Measurements from ENCODE around the gene CNTNAP2. TPM values are rescaled to one million over a fixed set of nuclear protein-coding genes. Genes with fewer than 3 reads are reported as not detected.

Gene CNTNAP2
- total and polyA plus RNA-seq, 9 of the 15 experiments (the other 6 are each of a cell fraction or from before 2014, with no cell fraction given) = 0.04 to 0.62 (median 0.09) TPM; not detected in 4

DNA sequence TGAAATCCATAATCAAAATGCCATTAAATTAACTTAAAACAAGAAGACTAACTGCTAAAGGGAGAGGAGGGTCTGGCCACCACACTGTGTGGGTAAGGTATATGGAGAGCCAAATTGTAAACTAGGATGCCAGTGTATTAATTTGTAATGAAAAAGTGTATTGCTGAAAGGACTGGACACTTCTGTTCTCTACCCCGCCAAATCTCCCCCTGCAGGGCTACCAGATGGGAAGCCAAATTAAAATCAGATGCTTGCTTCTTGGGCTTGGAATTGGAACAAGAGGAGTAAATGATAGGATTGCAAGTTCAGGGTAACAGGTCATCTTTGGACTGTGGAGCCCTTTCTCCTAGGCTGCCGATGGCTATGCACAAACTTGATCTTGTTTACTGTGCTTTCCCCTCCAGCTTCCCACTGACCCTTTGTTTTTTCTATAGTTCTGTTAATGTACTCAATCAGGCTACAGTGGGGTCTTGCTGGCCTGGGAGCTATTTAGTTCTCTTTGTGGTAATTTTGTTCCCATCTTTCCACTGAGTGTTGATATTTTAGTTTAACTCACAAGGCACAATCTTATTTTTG lies 1541.9 kb downstream of the CNTNAP2 start:
- ATAC-seq (no peak), FAIRE-seq (no peak), DNase-seq (ENCODE audit: extremely low read depth in 1 of 4, low spot score in 3 of 4) (no peak)
- no peak overlapping the region for H2AFZ ChIP-seq (ENCODE audit: low read depth, low read length)
- ChIA-PET POLR2A (no interaction called here), CTCF (ENCODE audit: low intra/inter-chr PET ratio) (no interaction called here)
- no peaks in the 10 kb centered on the region for H3K79me2 ChIP-seq (ENCODE audit: control insufficient read depth, insufficient read depth, low read length)
- H3K9me1 ChIP-seq (ENCODE audit: control insufficient read depth, insufficient read depth, low read length) = no peaks in the 10 kb centered on the region
- in situ Hi-C loops (cut with MboI) (no loop called here), intact Hi-C loops (cut with micrococcal nuclease) (no loop called here)
- no TSS peak for BruUV-seq (replicated peaks)
- no peaks in the 10 kb centered on the region for H3K36me3 ChIP-seq (ENCODE audit: control insufficient read depth, insufficient read depth, low read length)
- H3K4me2 ChIP-seq (ENCODE audit: insufficient read depth, low read length) = no peak overlapping the region
- no peak for TF ChIP-seq ZNF830 (CRISPR knock-in tag; IDR thresholded peaks at IDR 0.05)
- TF ChIP-seq, protein P1, sequence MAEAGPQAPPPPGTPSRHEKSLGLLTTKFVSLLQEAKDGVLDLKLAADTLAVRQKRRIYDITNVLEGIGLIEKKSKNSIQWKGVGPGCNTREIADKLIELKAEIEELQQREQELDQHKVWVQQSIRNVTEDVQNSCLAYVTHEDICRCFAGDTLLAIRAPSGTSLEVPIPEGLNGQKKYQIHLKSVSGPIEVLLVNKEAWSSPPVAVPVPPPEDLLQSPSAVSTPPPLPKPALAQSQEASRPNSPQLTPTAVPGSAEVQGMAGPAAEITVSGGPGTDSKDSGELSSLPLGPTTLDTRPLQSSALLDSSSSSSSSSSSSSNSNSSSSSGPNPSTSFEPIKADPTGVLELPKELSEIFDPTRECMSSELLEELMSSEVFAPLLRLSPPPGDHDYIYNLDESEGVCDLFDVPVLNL (CRISPR knock-in tag; IDR thresholded peaks at IDR 0.05; ENCODE audit: low read depth) = no peak
- TF ChIP-seq LCOR (CRISPR knock-in tag; IDR thresholded peaks at IDR 0.05) = no peak
- TF ChIP-seq NCOA4 (IDR thresholded peaks at IDR 0.05; ENCODE audit: partially characterized antibody) = no peak
- TF ChIP-seq ZNF165 (CRISPR knock-in tag; IDR thresholded peaks at IDR 0.05; ENCODE audit: borderline replicate concordance) = no peak
- no peak for TF ChIP-seq DDX20 (tag; IDR thresholded peaks at IDR 0.05; ENCODE audit: low read depth)
- no peak for TF ChIP-seq FOS (IDR thresholded peaks at IDR 0.05; ENCODE audit: extremely low read depth, insufficient read length)
- TF ChIP-seq ZNF24 (IDR thresholded peaks at IDR 0.05) = no peak
- TF ChIP-seq CTBP1 (IDR thresholded peaks at IDR 0.05; ENCODE audit: borderline replicate concordance) = no peak
- no peak for TF ChIP-seq MED1 (CRISPR knock-in tag; IDR thresholded peaks at IDR 0.05; ENCODE audit: borderline replicate concordance)
- H3K9ac ChIP-seq (ENCODE audit: insufficient read depth in 1 of 2, low read depth in 2 of 2, low read length in 2 of 2) = no peak overlapping the region
- H3K4me3 ChIP-seq = no peak overlapping the region
- 0% methylated on average over 2 of the region's 2 CpGs for WGBS (ENCODE audit: insufficient coverage, low coverage, missing lambda C conversion rate)
- no peaks in the 10 kb centered on the region for H3K27me3 ChIP-seq (ENCODE audit: control insufficient read depth in 2 of 2, insufficient read depth in 2 of 2, low read length in 2 of 2)
- H3K9me3 ChIP-seq (replicated peaks; ENCODE audit: control insufficient read depth, insufficient read depth, low read depth, low read length) = no peaks in the 10 kb centered on the region
- no peaks in the 10 kb centered on the region for H4K20me1 ChIP-seq (replicated peaks; ENCODE audit: control insufficient read depth, insufficient read depth, low read length)
- H3K27ac ChIP-seq (ENCODE audit: extremely low read depth, low read depth, low read length) = no peak overlapping the region
- H3K4me1 ChIP-seq (replicated peaks in 1 of 2; ENCODE audit: control insufficient read depth in 2 of 2, insufficient read depth in 2 of 2, low read length in 2 of 2) = no peaks in the 10 kb centered on the region
